HG02938 (cell line): ENCODE results near the gene DENND4B.
"Not testable (repeated sequence)": the region's sequence is repeated elsewhere in the genome, so short reads cannot be mapped to it uniquely, and the experiment has no call there.

ENCODE experiments used
- ATAC-seq: cut with Tn5 transposase; IDR thresholded peaks from one replicate; pipeline ENCODE4 v1.9.1; 2021; ENCODE audit warnings: mild to moderate bottlenecking, moderate library complexity; ENCODE audit not compliant: unreplicated experiment

The DENND4B gene

DNA sequence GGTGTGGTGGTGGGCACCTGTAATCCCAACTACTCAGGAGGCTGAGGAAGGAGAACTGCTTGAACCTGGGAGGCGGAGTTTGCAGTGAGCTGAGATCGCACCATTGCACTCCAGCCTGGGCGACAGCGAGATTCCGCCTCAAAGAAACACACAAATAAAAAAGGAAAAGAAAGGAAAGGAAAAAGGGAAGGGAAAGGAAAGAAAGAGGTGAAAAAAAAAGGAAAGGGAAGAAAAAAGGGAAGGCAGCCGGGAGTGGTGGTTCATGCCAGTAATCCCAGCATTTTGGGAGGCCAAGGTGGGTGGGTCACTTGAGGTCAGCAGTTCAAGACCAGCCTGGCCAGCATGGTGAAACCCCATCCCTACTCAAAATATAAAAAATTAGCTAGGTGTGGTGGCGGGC, 55.5 kb downstream of the DENND4B start:
- ATAC-seq = not testable (repeated sequence)

DNA sequence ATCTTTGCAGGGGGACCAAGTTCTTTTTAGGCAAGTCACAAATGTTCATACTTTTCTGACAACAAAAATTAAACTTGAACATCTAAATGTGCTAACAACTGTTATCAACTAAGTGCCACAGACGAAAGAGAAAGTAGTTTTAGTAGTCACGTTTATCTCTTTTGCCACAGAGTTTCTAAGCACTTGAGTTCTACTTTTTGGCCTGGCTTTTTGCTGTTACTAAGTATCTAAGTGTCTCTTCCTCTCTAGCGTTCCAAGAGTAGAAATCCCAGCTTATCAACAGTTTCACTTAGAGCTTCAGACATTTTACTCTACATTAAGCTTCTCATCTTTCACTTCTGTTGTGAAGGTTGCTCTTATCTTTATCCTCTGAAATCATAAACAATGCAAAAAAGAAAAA, 58.0 kb downstream of the DENND4B start:
- ATAC-seq = no peak

DNA sequence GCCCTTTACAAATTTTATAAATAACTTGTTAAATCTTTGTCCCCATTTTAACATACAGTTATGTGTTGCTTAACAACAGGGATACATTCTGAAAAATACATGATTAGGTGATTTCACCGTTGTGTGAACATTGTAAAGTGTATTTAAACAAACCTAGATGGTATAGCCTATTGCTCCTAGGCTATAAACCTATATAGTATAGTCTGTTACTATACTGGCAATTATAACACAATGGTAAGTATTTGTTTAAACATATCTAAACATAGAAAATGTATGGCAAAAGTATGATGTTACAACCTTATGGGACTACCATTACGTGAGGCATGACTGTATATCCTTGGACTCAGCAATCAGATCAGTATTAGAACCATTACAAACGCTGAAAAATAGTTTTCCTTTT, 60.4 kb downstream of the DENND4B start:
- ATAC-seq = no peak

DNA sequence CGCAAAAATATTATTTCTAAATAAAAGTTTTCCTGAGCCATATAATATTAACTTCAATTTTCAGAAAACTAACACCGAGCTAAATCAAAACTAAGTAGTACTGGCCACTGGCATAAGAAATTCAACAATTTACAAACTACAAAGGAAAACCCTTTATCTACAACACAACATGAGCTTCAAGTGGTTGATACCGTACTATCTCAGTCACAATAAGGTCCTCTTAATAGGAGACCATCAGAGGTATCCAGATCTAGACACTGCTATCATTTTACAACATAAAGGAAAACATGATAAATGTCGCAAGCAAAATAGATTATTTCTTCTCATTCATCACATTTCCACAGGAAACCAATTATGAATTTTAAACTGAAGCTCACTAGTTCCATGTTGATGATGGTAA, 63.3 kb downstream of the DENND4B start:
- ATAC-seq = no peak

DNA sequence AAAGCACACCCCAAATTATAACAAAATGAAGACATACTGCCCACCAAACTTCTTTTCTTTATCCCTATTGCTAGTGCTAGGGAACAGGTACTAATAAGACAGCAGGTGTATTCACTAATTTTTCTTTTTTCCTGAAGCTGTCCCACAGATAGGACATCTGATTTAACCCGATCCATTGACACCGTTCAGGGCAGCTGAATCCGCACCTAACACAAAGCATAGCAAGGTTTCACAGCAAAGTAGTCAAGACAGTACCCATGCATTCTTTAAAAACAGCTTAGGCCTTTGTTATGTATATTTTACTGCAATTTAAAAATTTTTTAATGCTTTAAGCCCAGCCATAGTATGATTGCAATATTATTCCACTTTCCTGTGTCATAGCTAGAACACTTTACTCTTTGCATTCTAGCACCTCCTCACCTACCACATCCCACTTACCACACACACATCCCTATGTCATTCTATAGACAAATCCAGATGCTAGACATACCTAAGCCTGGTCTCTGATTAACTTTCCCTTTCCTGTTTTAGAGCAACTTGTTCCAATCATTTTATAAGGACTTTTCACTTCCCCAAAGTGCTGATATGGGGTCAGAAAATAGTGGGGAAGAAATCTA, 64.1 kb downstream of the DENND4B start:
- no peak for ATAC-seq

DNA sequence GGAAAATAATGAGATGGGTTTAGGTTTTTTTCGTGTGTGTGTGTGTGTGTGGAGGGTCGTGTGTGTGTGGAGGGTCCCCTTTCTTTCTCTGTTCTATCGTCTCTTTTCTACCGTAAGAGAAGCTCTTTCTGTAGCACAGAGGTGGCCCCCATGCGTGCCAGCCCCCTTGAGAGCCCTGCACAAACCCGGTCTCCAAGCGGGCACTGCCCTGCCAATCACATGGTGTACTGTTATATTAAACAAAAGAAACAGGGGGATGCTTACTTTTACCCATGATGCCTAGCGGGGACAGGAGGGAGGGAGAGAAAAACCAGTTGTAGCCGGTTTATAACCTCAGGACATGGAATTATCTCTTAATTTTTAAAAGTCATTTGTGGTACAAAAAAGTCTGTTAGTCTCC, 64.8 kb downstream of the DENND4B start:
- ATAC-seq = no peak

DNA sequence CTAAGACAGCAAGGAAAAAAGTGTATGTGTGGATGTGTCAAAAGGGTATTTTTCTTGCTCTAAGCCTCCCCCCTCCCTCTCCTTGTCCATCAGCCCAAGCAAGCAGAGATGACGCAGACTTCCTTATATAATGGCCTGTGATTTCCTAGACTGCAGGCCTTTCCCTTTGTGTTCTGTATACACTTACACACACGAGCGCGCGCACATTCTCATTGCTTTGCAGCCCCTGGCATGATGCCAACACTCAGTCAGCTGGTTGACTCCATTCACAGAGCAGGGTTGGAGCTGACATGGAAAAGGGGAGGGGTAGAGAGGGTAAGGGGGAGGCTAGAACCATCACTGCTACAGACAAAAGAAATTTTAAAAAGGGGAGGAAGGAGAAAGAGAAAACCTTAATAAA, 65.6 kb downstream of the DENND4B start:
- no peak for ATAC-seq

DNA sequence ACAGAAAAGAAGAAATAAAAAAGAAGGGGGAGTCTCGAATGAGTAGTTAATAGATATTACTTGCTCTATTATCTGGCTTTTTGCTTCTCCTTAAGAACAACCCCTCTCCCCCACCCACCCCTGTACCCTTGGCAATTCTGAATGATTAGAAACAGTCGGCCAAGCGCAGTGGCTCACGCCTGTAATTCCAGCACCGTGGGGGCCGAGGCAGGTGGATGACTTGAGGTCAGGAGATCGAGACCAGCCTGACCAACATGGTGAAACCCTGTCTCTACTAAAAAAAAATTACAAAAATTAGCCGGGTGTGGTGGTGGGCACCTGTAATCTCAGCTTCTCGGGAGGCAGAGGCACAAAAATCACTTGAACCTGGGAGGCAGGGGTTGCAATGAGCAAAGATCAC, 66.5 kb downstream of the DENND4B start:
- ATAC-seq = no peak
